ENCODE data around the gene GHR. TPM values are rescaled to one million over a fixed set of nuclear protein-coding genes. Genes with fewer than 3 reads are reported as not detected.

Gene GHR
- total RNA-seq, 1 donor from 2014 or later = 5.4 TPM

DNA sequence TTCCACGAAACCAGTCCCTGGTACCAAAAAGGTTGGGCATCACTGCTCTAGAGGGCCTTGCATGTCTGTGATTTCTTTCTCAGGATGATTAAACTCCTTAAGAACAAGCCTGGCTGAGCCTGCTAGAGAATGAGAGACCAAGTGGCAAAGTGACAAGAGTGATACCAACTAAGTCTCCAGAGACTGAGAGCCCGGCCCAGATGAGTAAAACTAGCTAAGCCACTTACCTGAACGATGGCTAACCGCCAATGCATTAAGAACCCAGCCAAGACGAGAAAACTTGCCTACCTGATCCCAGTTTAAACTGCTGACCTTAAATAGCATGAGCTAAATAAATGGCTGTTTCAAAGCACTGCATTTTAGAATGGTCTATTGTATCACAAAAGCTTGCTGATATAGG is 327.8 kb downstream of the GHR start:
- H3K36me3 Mint-ChIP-seq (ENCODE audit: low read depth) = no peaks in the 10 kb centered on the region
- no peak overlapping the region for H3K4me3 Mint-ChIP-seq (ENCODE audit: unreplicated experiment)
- peaks cover 6% of the 10 kb centered on the region for H3K27me3 Mint-ChIP-seq (ENCODE audit: low read depth)
- H3K9me3 Mint-ChIP-seq (ENCODE audit: low read depth) = no peaks in the 10 kb centered on the region
- H3K27ac Mint-ChIP-seq (ENCODE audit: unreplicated experiment) = no peak overlapping the region
- DNase-seq (ENCODE audit: low spot score) = no peak
- H3K4me1 Mint-ChIP-seq (ENCODE audit: low read depth) = no peaks in the 10 kb centered on the region
- no peak for TF ChIP-seq CTCF (IDR thresholded peaks at IDR 0.05)

GRCh38 chr5:42753099-42753498 is 329.9 kb downstream of the GHR start:
- no peaks in the 10 kb centered on the region for H3K36me3 Mint-ChIP-seq (ENCODE audit: low read depth)
- H3K9me3 Mint-ChIP-seq (ENCODE audit: low read depth) = no peaks in the 10 kb centered on the region
- TF ChIP-seq CTCF (IDR thresholded peaks at IDR 0.05) = no peak
- peaks cover 6% of the 10 kb centered on the region for H3K27me3 Mint-ChIP-seq (ENCODE audit: low read depth)
- H3K27ac Mint-ChIP-seq (ENCODE audit: unreplicated experiment) = no peak overlapping the region
- DNase-seq (ENCODE audit: low spot score) = no peak
- H3K4me3 Mint-ChIP-seq (ENCODE audit: unreplicated experiment) = no peak overlapping the region
- no peaks in the 10 kb centered on the region for H3K4me1 Mint-ChIP-seq (ENCODE audit: low read depth)

- no peaks in the 10 kb centered on the region for H3K36me3 Mint-ChIP-seq (ENCODE audit: low read depth)
- H3K4me3 Mint-ChIP-seq (ENCODE audit: unreplicated experiment) = no peak within 1 kb of the TSS
- no peak for DNase-seq (ENCODE audit: low spot score)
- no peaks in the 10 kb centered on the region for H3K4me1 Mint-ChIP-seq (ENCODE audit: low read depth)
- peaks cover 3% of the 10 kb centered on the region for H3K9me3 Mint-ChIP-seq (ENCODE audit: low read depth)
- TF ChIP-seq CTCF (IDR thresholded peaks at IDR 0.05) = no peak
- H3K27ac Mint-ChIP-seq (ENCODE audit: unreplicated experiment) = no peak within 1 kb of the TSS
- H3K27me3 Mint-ChIP-seq (ENCODE audit: low read depth) = peaks cover 14% of the 10 kb centered on the region
Observed at GRCh38 chr5:42756606-42757601, 333.7 kb downstream of the GHR start, which contains the start of gene CCDC152. Gene CCDC152, plus strand, starts transcription at chr5:42756818. Its CDS starts 2,304 bp downstream, at chr5:42759122.

GRCh38 chr5:42759456-42759855 is 336.2 kb downstream of the GHR start:
- H3K9me3 Mint-ChIP-seq (ENCODE audit: low read depth) = peaks cover 3% of the 10 kb centered on the region
- no peak for DNase-seq (ENCODE audit: low spot score)
- no peaks in the 10 kb centered on the region for H3K4me1 Mint-ChIP-seq (ENCODE audit: low read depth)
- H3K27ac Mint-ChIP-seq (ENCODE audit: unreplicated experiment) = no peak overlapping the region
- peaks cover 17% of the 10 kb centered on the region for H3K27me3 Mint-ChIP-seq (ENCODE audit: low read depth)
- no peaks in the 10 kb centered on the region for H3K36me3 Mint-ChIP-seq (ENCODE audit: low read depth)
- H3K4me3 Mint-ChIP-seq (ENCODE audit: unreplicated experiment) = no peak overlapping the region
- TF ChIP-seq CTCF (IDR thresholded peaks at IDR 0.05) = no peak

- no peaks in the 10 kb centered on the region for H3K36me3 Mint-ChIP-seq (ENCODE audit: low read depth)
- H3K4me1 Mint-ChIP-seq (ENCODE audit: low read depth) = no peaks in the 10 kb centered on the region
- H3K4me3 Mint-ChIP-seq (ENCODE audit: unreplicated experiment) = no peak overlapping the region
- no peak for TF ChIP-seq CTCF (IDR thresholded peaks at IDR 0.05)
- peaks cover 8% of the 10 kb centered on the region for H3K9me3 Mint-ChIP-seq (ENCODE audit: low read depth)
- DNase-seq (ENCODE audit: low spot score) = no peak
- no peak overlapping the region for H3K27ac Mint-ChIP-seq (ENCODE audit: unreplicated experiment)
- H3K27me3 Mint-ChIP-seq (ENCODE audit: low read depth) = peaks cover 23% of the 10 kb centered on the region
Observed at GRCh38 chr5:42760426-42760825, 337.2 kb downstream of the GHR start.
